Stimulated activated CD4-positive, alpha-beta T cell treated with anti-CD3 and anti-CD28 coated beads, Interleukin-2, amount 100 ng/mL, for 48 hours (primary cell): ENCODE results near the gene LYSMD2.
"Not testable (repeated sequence)": the region's sequence is repeated elsewhere in the genome, so short reads cannot be mapped to it uniquely, and the experiment has no call there.

Experiments
- DNase-seq, 2 donors: peaks; one replicate each; pipeline ENCODE4 v3.0.0-alpha.2; 2020

Gene LYSMD2

GRCh38 chr15:51737522-51738305 lies at the start of gene LYSMD2:
Gene LYSMD2, minus strand, starts transcription at chr15:51737655. Its CDS starts 33 bp downstream, at chr15:51737622.
- DNase-seq = peak; percentile 45 to 56

GRCh38 chr15:51787130-51787529 lies 49.7 kb upstream of the LYSMD2 start:
- DNase-seq = not testable (repeated sequence)

GRCh38 chr15:51783967-51784366 lies 46.5 kb upstream of the LYSMD2 start:
- no peak for DNase-seq

- DNase-seq = no peak
Observed at GRCh38 chr15:51782357-51782896, 45.0 kb upstream of the LYSMD2 start.

- no peak for DNase-seq
Observed at GRCh38 chr15:51781506-51781905, 44.1 kb upstream of the LYSMD2 start.

- no peak for DNase-seq
Observed at GRCh38 chr15:51780636-51781035, 43.2 kb upstream of the LYSMD2 start.

GRCh38 chr15:51776952-51777569 lies 39.6 kb upstream of the LYSMD2 start:
- peak; percentile 55 for DNase-seq

- peak; percentile 34 to 35 for DNase-seq
Observed at GRCh38 chr15:51775967-51776816, 38.7 kb upstream of the LYSMD2 start.

- DNase-seq = no peak
Observed at GRCh38 chr15:51774916-51775315, 37.5 kb upstream of the LYSMD2 start.

- DNase-seq = no peak
Observed at GRCh38 chr15:51771773-51772172, 34.3 kb upstream of the LYSMD2 start.

GRCh38 chr15:51770902-51771301 lies 33.4 kb upstream of the LYSMD2 start:
- no peak for DNase-seq

- no peak for DNase-seq
Observed at GRCh38 chr15:51768018-51768417, 30.6 kb upstream of the LYSMD2 start.

- DNase-seq = no peak
Observed at GRCh38 chr15:51766341-51766740, 28.9 kb upstream of the LYSMD2 start.

GRCh38 chr15:51765751-51766150 lies 28.3 kb upstream of the LYSMD2 start:
- DNase-seq = no peak

GRCh38 chr15:51760805-51761204 lies 23.4 kb upstream of the LYSMD2 start:
- DNase-seq = no peak

- DNase-seq = no peak
Observed at GRCh38 chr15:51759557-51760070, 22.2 kb upstream of the LYSMD2 start.

- no peak for DNase-seq
Observed at GRCh38 chr15:51758645-51759044, 21.2 kb upstream of the LYSMD2 start.

GRCh38 chr15:51757450-51757849 lies 20.0 kb upstream of the LYSMD2 start:
- DNase-seq = no peak

GRCh38 chr15:51756482-51756881 lies 19.0 kb upstream of the LYSMD2 start:
- DNase-seq = no peak

- DNase-seq = no peak
Observed at GRCh38 chr15:51755790-51756189, 18.3 kb upstream of the LYSMD2 start.

GRCh38 chr15:51754267-51754666 lies 16.8 kb upstream of the LYSMD2 start:
- DNase-seq = no peak

- no peak for DNase-seq
Observed at GRCh38 chr15:51752888-51753287, 15.4 kb upstream of the LYSMD2 start.
